Medulla oblongata (tissue), 1 donor: ENCODE results near the gene IL23R.

ENCODE experiments used
- DNase-seq: peaks from one replicate; pipeline ENCODE4 v3.0.0-alpha.2; 2015; ENCODE audit errors: extremely low spot score

The IL23R gene

DNA sequence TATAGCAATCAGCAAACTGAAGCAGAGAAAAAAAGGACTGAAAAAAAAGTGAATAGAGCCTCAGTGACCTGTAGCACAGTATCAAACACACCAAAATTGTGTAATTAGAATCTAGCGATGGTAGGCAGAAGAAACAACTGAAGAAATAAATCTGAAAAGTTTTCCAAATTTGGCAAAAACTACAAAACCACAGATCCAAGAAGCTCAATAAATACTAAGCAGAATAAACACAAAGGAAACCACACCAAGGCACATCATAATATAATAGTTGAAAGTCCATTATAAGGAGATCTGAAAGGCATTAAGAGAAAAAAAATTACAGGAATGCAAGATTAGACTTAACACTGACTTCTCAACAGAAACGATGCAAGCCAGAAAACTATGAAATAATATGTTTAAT is 134.3 kb downstream of the IL23R start:
- no peak for DNase-seq

DNA sequence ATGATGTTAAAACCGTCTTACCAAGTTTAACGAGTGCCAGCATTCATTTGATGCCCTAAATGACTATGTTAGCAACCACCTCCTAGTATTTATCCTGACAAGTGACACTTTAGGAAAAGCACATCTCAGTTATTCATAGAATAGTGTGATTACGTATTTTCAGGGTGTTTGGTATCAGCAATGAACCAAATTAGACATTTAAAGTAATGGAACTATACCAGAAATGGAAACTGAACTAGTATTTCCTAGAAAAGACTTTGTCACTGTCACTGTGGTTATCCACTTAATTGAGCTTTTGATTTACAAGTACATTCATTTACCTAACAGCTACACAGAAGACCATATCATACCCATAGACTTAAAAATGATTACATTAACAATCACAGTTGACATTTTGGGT is 137.8 kb downstream of the IL23R start:
- no peak for DNase-seq

DNA sequence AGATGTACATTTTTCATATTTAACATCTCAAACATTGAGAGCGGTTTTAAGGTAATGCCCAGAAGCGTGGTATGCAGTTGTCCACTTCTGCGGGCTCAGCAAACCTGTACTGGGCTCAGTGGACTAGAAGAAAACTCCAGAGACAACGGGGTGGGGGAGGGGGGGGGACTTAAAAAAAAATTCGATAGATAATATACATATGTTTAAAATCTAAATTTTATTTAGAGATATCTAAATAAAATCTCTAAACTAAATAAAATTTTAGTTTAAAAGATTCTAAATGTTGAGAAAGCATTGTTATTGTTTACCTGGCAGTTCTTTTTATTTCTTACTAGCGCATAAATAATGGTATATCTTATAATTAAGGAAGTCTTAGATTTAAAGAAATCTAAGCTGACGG is 140.3 kb downstream of the IL23R start:
- DNase-seq: no peak

DNA sequence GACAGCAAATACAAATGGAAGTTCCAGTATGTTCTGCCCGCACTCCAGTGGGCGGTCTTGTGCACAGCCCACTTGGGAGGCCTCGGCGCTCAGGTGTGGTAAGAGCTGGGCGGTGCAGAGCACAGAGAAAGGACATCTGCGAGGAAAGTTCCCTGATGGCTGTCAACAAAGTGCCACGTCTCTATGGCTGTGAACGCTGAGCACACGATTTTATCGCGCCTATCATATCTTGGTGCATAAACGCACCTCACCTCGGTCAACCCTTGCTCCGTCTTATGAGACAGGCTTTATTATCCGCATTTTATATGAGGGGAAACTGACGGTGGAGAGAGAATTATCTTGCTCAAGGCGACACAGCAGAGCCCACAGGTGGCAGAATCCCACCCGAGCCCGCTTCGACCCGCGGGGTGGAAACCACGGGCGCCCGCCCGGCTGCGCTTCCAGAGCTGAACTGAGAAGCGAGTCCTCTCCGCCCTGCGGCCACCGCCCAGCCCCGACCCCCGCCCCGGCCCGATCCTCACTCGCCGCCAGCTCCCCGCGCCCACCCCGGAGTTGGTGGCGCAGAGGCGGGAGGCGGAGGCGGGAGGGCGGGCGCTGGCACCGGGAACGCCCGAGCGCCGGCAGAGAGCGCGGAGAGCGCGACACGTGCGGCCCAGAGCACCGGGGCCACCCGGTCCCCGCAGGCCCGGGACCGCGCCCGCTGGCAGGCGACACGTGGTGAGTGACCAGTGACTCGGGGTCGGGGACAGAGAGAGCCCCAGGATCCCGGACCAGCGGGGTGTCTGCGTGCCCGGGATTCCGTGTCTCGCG is 141.2 kb downstream of the IL23R start, which contains the start of gene IL12RB2:
Gene IL12RB2, plus strand, starts transcription at position 623 of the 810 bp plus-strand sequence. CDS start 12,496 bp downstream, outside the sequence.
- no peak for DNase-seq

DNA sequence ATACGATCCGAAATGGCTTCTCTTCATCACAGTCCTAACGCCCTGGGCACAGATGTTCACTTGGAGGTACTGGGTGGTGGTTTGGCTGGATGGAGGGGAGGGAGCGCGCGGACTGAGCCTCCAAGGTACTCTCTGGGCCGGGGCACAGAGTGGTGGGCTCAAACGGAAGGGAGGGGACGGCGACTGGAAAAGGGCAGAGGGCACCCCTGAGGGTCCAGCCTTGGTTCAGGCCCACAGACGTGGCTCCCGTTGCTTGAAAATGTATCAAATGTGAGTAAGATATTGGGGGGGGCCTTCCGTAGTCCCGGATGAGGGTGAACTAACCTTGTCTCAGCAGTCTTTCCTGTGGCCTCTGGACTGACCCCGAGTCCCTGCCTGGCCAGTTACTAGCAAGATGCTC is 141.9 kb downstream of the IL23R start:
- DNase-seq: no peak
